HCT116 (cell line): Measurements from ENCODE around the gene NAGPA.

Experiments used
- EGR1 ChIP-seq: IDR thresholded peaks from 2 replicates; pipeline ENCODE4 v1.6.1; 2012; ENCODE audit warnings: low read depth
- ELF1 ChIP-seq: IDR thresholded peaks from 2 replicates; pipeline ENCODE4 v1.6.1; 2012; ENCODE audit warnings: low read depth, borderline replicate concordance
- EZH2 ChIP-seq: fragments of 200-600 bp; sonication (generic); IDR thresholded peaks from 2 replicates; pipeline ENCODE4 v1.6.1; 2017; ENCODE audit warnings: antibody characterized with exemption, mixed run types
- POLR2A ChIP-seq: IDR thresholded peaks from 2 replicates; pipeline ENCODE4 v1.7.0; 2011; ENCODE audit warnings: borderline replicate concordance; ENCODE audit not compliant: insufficient read depth, insufficient read length; ENCODE audit errors: extremely low read depth
- POLR2AphosphoS5 ChIP-seq: IDR thresholded peaks from 2 replicates; pipeline ENCODE4 v1.6.1; 2011; ENCODE audit warnings: mild to moderate bottlenecking, low read depth, low read length, moderate library complexity
- RAD21 ChIP-seq: IDR thresholded peaks from 2 replicates; pipeline ENCODE4 v1.6.1; 2012; ENCODE audit warnings: low read depth, mild to moderate bottlenecking
- SP1 ChIP-seq: IDR thresholded peaks from 2 replicates; pipeline ENCODE4 v1.6.1; 2012; ENCODE audit warnings: low read depth
- TCF7L2 ChIP-seq: IDR thresholded peaks from 2 replicates; pipeline ENCODE4 v1.7.0; 2011; ENCODE audit warnings: borderline replicate concordance, inconsistent platforms; ENCODE audit not compliant: insufficient read depth, insufficient read length; ENCODE audit errors: extremely low read depth
- YY1 ChIP-seq: IDR thresholded peaks from 2 replicates; pipeline ENCODE4 v1.6.1; 2011; ENCODE audit warnings: low read length, low read depth, moderate library complexity, mild to moderate bottlenecking; ENCODE audit not compliant: insufficient replicate concordance; ENCODE audit errors: extremely low read depth
- ZFX ChIP-seq: fragments of 450-650 bp; IDR thresholded peaks from 2 replicates; pipeline ENCODE4 v1.6.1; 2017
- TF ChIP-seq, protein P1 (sequence below), 3 experiments: fragments of 200-600 bp in 1 of 3; sonication (generic) in 1 of 3; IDR thresholded peaks in 2 of 3; conservative IDR thresholded peaks in 1 of 3; 2 replicates each; pipeline ENCODE4 v1.5.1; 2012 to 2017; ENCODE audit warnings: low read depth in 2 of 3, low read length in 2 of 3, antibody characterized with exemption in 1 of 3, borderline replicate concordance in 1 of 3, control low read depth in 1 of 3, mild to moderate bottlenecking in 1 of 3, mixed read lengths in 1 of 3, mixed run types in 1 of 3, moderate library complexity in 1 of 3; ENCODE audit not compliant: insufficient read depth in 1 of 3
- TF ChIP-seq, protein P2 (sequence below): IDR thresholded peaks from 2 replicates; pipeline ENCODE4 v1.6.1; 2012; ENCODE audit warnings: low read depth

DNA sequence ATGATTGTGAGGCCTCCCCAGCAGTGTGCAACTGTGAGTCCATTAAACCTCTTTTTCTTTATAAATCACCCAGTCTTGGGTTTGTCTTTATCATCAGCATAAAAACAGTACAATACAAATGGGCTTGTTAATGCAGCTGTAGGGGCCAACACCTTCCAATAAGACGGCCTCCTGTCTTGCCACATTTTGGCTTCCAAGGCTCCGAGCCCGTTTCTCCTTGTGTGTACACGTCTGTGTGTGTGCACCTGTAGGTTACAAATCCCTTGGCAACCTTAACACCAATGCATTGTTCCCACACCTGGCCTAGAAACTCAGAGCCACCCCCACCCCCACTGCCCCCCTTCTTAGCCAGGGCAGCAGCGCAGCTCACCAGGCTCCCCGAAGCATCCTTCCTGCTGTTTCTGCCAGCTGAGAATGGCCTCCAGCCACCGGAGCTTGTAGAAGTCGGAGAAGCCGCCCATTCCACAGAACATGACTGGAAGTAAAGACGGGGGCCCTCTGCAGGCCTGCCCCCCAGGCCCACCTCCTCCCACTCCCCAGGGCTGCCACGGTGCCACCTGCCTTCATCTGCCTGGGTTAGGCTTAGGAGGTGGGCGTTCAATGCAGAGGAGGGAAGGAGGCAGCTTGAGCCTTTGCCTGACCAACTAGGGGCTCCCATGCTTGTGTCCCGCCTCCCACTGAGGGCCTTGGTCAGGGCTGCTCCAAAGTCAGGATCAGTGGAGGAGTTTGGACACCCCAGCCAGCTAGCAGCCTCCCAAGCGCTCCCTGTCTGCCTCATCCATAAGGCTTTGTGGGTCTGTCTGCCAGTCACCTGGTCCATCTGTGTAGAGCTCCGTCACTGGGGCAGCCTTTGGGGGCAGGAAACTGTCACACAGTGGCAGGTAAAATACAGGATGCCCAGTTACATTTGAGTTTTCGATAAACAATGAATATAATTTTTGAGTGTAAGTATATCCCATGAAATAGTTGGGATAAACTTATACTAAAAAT lies 21.4 kb upstream of the NAGPA start:
- no peak for TF ChIP-seq POLR2AphosphoS5
- TF ChIP-seq, protein P1, sequence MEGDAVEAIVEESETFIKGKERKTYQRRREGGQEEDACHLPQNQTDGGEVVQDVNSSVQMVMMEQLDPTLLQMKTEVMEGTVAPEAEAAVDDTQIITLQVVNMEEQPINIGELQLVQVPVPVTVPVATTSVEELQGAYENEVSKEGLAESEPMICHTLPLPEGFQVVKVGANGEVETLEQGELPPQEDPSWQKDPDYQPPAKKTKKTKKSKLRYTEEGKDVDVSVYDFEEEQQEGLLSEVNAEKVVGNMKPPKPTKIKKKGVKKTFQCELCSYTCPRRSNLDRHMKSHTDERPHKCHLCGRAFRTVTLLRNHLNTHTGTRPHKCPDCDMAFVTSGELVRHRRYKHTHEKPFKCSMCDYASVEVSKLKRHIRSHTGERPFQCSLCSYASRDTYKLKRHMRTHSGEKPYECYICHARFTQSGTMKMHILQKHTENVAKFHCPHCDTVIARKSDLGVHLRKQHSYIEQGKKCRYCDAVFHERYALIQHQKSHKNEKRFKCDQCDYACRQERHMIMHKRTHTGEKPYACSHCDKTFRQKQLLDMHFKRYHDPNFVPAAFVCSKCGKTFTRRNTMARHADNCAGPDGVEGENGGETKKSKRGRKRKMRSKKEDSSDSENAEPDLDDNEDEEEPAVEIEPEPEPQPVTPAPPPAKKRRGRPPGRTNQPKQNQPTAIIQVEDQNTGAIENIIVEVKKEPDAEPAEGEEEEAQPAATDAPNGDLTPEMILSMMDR (IDR thresholded peaks at IDR 0.05 in 2 of 3, conservative IDR thresholded peaks at IDR 0.05 in 1 of 3; ENCODE audit: borderline replicate concordance in 1 of 3, insufficient read depth in 1 of 3, low read depth in 2 of 3, low read length in 2 of 3), result no peak
- no peak for TF ChIP-seq RAD21
- TF ChIP-seq POLR2A, result no peak
- no peak for TF ChIP-seq TCF7L2
- TF ChIP-seq ZFX, result no peak
- no peak for TF ChIP-seq ELF1
- no peak for TF ChIP-seq YY1
- TF ChIP-seq EGR1, result no peak
- TF ChIP-seq, protein P2, sequence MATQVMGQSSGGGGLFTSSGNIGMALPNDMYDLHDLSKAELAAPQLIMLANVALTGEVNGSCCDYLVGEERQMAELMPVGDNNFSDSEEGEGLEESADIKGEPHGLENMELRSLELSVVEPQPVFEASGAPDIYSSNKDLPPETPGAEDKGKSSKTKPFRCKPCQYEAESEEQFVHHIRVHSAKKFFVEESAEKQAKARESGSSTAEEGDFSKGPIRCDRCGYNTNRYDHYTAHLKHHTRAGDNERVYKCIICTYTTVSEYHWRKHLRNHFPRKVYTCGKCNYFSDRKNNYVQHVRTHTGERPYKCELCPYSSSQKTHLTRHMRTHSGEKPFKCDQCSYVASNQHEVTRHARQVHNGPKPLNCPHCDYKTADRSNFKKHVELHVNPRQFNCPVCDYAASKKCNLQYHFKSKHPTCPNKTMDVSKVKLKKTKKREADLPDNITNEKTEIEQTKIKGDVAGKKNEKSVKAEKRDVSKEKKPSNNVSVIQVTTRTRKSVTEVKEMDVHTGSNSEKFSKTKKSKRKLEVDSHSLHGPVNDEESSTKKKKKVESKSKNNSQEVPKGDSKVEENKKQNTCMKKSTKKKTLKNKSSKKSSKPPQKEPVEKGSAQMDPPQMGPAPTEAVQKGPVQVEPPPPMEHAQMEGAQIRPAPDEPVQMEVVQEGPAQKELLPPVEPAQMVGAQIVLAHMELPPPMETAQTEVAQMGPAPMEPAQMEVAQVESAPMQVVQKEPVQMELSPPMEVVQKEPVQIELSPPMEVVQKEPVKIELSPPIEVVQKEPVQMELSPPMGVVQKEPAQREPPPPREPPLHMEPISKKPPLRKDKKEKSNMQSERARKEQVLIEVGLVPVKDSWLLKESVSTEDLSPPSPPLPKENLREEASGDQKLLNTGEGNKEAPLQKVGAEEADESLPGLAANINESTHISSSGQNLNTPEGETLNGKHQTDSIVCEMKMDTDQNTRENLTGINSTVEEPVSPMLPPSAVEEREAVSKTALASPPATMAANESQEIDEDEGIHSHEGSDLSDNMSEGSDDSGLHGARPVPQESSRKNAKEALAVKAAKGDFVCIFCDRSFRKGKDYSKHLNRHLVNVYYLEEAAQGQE, result no peak
- no peak for TF ChIP-seq EZH2
- no peak for TF ChIP-seq SP1
